ENCODE measurements around the gene TMPRSS5. TPM values are rescaled to one million over a fixed set of nuclear protein-coding genes. Genes with fewer than 3 reads are reported as not detected.

The TMPRSS5 gene
- total RNA-seq, 1 experiment from 2014 or later, result 0.42 TPM

DNA sequence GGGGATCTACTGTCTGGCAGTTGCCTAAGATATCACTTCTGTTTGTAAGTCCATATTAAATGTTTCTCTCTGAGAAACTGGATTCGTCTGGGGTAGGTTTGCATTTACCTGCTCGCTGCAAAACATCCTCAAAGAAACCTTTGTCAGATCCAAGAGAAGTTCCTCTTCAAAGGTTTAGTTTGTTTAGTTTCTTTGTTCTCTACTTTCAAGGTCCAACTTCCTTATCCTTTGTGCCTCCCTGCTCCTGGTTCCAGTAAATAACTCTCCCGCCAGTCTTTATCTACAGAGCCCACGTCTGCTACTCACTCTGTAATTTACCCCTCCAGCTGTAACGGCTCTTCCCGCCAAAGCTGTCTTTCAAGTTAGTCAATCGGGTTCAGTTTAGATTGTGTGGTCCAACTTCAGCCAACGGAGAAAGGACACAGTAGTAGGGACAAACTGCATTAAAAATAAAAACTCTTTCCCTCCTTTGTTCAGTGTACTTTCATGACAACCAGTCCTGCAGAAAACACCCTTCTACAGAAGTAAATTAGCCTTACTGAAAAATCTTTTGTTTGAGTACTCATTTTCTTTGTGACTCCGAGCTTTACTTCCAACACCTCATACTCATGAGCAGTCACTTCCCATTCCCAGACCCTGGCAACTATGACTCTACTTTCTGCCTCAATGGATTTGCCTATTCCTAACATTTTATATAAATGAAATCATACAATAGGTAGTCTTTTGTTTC is 41.0 kb downstream of the TMPRSS5 start:
- H3K4me1 ChIP-seq, result peaks cover 21% of the 10 kb centered on the region
- H3K27ac ChIP-seq, result peak overlapping the region; percentile 64
- DNase-seq, result peak in 1 of 2 experiments; percentile 14
- no peaks in the 10 kb centered on the region for H3K27me3 ChIP-seq
- no peaks in the 10 kb centered on the region; the same call in none of the 2 replicates for H3K9me3 ChIP-seq (replicated peaks)
- no peaks in the 10 kb centered on the region for H3K36me3 ChIP-seq
- H3K4me3 ChIP-seq, result peak overlapping the region; percentile 17

DNA sequence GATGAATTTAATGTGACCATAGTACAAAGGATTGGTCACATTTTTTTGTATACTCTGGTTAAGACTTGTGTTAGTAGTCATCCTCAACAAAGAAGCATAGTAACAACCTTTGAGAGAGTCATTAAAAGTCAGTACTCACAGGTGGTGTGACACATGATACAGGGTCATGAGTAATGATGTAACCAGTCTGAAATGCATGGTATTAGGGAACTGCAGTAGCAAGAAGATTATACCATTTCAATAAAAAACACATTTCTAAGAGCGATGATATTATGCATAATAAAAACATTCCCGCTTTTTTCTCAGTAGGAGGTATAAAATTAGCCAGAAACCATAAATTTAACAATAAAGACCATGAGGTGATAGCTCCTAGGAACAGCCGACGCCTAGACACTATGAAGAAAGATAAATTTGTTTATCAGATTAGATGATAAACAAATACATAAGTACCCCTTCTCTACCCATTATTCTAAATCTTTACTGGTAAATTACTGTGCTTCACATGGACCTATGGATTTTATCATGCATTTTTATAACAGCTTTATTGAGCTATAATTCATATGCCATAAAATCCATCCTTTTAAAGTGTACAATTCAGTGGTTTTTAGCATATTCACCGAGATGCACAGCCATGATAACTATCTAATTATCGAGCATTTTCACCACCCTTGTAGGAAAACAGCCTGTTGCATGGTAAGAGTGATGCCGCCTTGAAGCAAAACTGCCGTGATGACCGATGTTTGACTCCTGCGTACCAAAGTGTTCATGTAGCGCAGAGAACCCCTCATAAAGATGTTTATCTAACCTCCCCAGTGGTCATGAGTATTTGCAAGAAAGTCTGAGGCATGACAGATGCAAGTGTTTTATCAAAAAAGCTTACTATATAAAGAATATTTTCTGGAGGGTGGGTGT is 41.8 kb downstream of the TMPRSS5 start:
- peak; percentile 21 to 60 for DNase-seq
- H3K4me1 ChIP-seq, result peaks cover 21% of the 10 kb centered on the region
- H3K36me3 ChIP-seq, result no peaks in the 10 kb centered on the region

DNA sequence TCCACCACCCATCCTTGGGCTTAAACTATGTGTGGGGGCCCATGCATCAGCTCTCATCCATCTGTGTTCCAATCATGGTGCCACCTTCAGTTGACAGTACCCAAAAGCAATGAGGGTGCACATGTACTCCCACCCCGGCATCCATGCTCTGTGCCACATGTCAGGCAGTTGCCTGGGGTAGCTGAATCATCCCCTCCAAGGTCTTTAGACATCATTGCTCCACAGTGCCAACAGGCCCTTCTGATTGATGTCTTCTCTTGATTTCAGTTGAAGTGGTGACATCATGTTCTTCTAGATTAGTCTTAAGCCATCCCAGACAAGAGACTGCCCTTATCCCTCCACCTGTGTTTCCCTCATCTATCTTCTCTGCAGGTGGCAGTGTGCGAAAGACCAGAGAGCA is 42.5 kb downstream of the TMPRSS5 start:
- Histone ChIP-seq H3K27me3 (no peaks in the 10 kb centered on the region), H3K9me3 (replicated peaks) (no peaks in the 10 kb centered on the region; the same call in none of the 2 replicates), H3K4me3 (no peak overlapping the region), H3K36me3 (no peaks in the 10 kb centered on the region), H3K27ac (peak overlapping the region; percentile 64), H3K4me1 (peaks cover 21% of the 10 kb centered on the region)
- DNase-seq, result no peak

More for the DNA sequence above, 41.8 kb downstream of the TMPRSS5 start:
- Histone ChIP-seq H3K9me3 (replicated peaks) (no peaks in the 10 kb centered on the region; the same call in none of the 2 replicates), H3K27me3 (no peaks in the 10 kb centered on the region), H3K27ac (peak overlapping the region; percentile 64), H3K4me3 (peak overlapping the region; percentile 17)

DNA sequence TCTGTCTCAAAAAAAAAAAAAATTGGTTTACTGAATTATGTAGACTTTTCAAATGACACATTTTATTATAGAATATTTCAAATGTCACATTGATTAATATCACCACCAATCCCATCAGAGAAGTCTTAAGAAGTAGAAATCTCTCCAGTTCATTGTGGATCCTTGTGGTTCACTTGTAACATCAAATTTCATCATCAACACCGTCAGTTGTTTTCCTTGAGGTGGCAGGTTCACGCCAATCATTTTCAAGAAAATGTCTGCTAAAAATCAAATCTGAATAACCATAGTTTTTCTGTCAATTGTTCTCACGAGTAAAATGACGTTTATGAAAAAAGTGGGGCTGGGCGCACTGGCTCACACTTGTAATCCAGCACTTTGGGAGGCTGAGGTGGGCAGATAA is 50.3 kb downstream of the TMPRSS5 start:
- H3K4me1 ChIP-seq, result no peaks in the 10 kb centered on the region
- H3K4me3 ChIP-seq, result no peak overlapping the region
- no peaks in the 10 kb centered on the region for H3K27me3 ChIP-seq
- no peaks in the 10 kb centered on the region for H3K36me3 ChIP-seq
- H3K27ac ChIP-seq, result no peak overlapping the region
- H3K9me3 ChIP-seq (replicated peaks), result no peaks in the 10 kb centered on the region
- no peak for DNase-seq

DNA sequence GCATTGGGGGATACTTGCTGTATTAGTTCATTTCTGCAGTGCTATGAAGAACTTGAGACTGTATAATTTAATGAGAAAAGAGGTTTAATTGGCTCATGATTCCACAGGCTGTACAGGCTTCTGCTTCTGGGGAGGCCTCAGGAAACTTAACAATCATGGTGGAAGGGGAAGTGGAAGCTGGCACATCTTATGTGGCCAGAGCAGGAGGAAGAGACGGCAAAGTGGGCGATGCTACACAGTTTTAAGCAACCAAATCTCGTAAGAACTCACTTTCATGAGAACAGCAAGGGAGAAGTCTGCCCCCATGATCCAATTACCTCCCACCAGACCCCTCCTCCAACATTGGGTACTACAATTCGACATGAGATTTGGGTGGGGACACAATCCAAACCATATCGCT is 55.1 kb downstream of the TMPRSS5 start:
- no peaks in the 10 kb centered on the region for H3K27me3 ChIP-seq
- H3K4me1 ChIP-seq, result no peaks in the 10 kb centered on the region
- no peak for DNase-seq
- no peak overlapping the region for H3K27ac ChIP-seq
- H3K4me3 ChIP-seq, result no peak overlapping the region
- H3K36me3 ChIP-seq, result no peaks in the 10 kb centered on the region
- no peaks in the 10 kb centered on the region for H3K9me3 ChIP-seq (replicated peaks)

DNA sequence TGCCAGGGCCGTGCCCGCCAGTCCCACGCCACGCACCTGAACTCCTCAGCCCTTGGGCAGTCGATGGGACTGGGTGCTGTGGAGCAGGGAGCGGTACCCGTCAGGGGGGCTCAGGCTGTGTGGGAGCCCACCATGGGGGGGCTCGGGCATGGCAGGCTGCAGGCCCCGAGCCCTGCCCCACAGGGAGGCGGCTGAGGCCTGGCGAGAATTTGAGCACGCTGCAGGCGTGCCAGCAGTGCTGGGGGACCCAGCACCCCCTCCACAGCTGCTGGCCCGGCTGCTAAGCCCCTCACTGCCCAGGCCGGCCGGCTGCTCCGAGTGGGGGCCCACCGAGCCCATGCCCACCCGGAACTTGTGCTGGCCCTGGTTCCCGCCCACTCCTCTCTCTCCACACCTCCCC is 56.8 kb downstream of the TMPRSS5 start:
- no peak overlapping the region for H3K27ac ChIP-seq
- H3K4me1 ChIP-seq, result no peaks in the 10 kb centered on the region
- H3K9me3 ChIP-seq (replicated peaks), result no peaks in the 10 kb centered on the region
- H3K4me3 ChIP-seq, result no peak overlapping the region
- H3K27me3 ChIP-seq, result no peaks in the 10 kb centered on the region
- no peaks in the 10 kb centered on the region for H3K36me3 ChIP-seq
- no peak for DNase-seq

DNA sequence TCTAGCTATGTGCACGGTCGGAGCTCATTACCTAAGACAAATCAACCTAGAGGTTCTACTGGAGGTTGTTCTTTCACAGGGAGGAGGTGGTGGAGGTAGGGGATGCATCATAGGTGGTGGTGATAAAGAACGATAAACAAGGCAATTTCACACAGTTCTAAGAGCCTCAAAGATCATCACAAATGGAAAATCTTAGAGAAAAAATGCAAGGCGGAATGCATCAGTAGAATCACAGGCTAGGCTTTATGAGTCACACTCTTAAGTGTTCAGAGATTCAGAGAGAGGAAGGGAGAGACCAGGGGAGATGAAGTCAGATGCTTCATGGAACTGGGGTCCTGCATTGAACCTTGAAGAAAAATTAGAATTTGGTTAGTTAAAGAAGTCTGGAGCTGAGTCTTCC is 58.3 kb downstream of the TMPRSS5 start:
- no peak overlapping the region for H3K4me3 ChIP-seq
- H3K36me3 ChIP-seq, result no peaks in the 10 kb centered on the region
- no peak for DNase-seq
- H3K4me1 ChIP-seq, result no peaks in the 10 kb centered on the region
- no peaks in the 10 kb centered on the region for H3K9me3 ChIP-seq (replicated peaks)
- no peak overlapping the region for H3K27ac ChIP-seq
- H3K27me3 ChIP-seq, result no peaks in the 10 kb centered on the region

DNA sequence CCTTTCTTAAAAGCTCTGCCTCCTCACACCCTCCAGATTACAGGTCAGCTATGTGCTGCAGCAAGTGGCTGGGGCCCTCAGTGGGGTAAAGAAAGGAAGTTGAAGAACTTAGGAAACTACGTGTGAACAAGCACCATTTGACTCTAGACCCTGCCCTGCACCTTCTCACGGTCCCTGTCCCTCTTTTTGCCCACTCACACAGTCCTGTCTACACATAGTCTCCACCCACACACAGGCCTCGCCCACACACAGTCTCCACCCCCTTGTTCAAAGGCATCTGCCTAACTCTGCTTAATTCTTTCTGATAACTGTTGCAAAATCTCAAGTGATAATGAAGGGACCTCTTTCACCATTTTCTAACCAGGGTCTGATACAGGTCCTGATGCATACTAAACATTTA is 59.0 kb downstream of the TMPRSS5 start:
- H3K36me3 ChIP-seq, result no peaks in the 10 kb centered on the region
- no peak for DNase-seq
- no peaks in the 10 kb centered on the region for H3K4me1 ChIP-seq
- H3K4me3 ChIP-seq, result no peak overlapping the region
- no peaks in the 10 kb centered on the region for H3K27me3 ChIP-seq
- H3K27ac ChIP-seq, result no peak overlapping the region
- no peaks in the 10 kb centered on the region for H3K9me3 ChIP-seq (replicated peaks)

DNA sequence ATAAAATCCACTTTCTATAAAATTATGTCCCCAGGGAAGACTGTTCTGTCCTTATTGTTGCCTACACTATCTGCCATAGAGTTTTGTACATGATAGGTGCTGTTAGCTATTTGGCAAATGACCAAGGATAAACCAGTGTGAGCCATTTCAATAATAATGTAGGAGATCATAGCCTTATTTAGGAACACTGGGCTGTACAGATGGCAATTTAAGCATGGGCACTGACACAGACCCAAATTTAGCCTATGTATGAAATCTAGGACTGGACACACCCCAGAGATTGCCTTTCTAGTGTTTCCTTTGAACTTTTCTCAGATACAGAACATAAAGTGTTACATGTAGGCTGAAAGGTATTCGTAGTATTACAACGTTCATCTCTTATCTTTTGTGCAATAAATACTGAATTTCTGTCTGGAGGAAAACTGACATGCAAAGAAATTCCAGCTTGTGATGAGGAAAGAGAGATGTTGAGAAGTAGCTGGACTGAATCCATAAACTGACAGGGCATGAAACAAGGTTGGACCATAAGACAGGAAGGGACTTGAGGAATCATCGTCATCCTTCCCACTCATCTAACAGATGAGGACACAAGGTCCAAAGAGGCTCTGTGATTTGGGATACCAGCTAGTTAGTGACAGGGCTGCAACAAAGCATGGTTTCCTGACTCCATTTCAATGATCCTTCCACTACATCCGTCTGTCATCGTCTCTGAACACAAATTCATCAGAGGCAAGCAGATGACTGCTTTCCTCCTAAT is 60.3 kb downstream of the TMPRSS5 start:
- Histone ChIP-seq H3K27me3 (no peaks in the 10 kb centered on the region), H3K36me3 (no peaks in the 10 kb centered on the region), H3K4me1 (no peaks in the 10 kb centered on the region), H3K9me3 (replicated peaks) (no peaks in the 10 kb centered on the region), H3K27ac (no peak overlapping the region), H3K4me3 (no peak overlapping the region)
- DNase-seq, result no peak

DNA sequence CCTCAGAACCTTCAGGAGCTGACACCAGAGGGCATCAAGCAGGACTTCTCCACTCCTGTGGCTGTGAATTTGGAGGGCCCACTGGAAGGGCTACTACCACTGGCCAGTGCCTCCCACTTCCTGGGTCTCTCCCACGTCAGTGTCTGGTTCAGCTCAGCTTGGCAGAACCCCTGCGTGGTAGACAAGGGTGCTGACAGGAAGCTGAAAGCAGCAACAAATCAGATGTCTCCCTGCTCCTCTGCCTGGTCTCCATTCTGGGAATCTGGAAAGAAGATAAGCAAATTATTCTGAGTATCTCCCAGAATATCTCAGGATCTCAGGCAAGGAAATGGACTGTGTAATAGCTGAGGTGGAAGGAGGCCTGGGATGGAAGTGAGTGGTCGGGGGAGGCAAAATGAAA is 61.5 kb downstream of the TMPRSS5 start:
- no peaks in the 10 kb centered on the region for H3K36me3 ChIP-seq
- H3K27ac ChIP-seq, result no peak overlapping the region
- H3K4me1 ChIP-seq, result no peaks in the 10 kb centered on the region
- H3K27me3 ChIP-seq, result no peaks in the 10 kb centered on the region
- no peaks in the 10 kb centered on the region for H3K9me3 ChIP-seq (replicated peaks)
- H3K4me3 ChIP-seq, result no peak overlapping the region
- DNase-seq, result no peak

DNA sequence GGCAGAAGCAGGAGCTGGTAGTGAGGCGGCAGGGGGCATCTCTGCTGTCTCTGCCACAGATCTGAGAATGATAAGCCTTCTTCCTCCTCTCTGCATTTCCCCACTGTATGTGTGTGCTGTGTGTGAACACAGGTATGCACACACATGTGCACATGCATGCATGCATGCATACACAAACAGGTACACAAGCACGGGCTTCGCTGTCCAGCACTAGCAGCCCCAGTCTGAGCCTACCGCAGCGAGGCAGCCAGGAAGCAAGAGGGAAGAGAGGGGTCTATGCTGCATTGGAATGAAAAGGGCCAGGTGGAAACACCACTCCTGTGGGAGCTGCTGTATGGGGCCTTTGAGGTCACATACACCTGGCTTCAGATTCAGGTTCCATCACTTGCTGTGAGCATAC is 62.4 kb downstream of the TMPRSS5 start:
- Histone ChIP-seq H3K4me3 (no peak overlapping the region), H3K36me3 (no peaks in the 10 kb centered on the region), H3K9me3 (replicated peaks) (no peaks in the 10 kb centered on the region), H3K27ac (no peak overlapping the region), H3K4me1 (no peaks in the 10 kb centered on the region), H3K27me3 (no peaks in the 10 kb centered on the region)
- no peak for DNase-seq

DNA sequence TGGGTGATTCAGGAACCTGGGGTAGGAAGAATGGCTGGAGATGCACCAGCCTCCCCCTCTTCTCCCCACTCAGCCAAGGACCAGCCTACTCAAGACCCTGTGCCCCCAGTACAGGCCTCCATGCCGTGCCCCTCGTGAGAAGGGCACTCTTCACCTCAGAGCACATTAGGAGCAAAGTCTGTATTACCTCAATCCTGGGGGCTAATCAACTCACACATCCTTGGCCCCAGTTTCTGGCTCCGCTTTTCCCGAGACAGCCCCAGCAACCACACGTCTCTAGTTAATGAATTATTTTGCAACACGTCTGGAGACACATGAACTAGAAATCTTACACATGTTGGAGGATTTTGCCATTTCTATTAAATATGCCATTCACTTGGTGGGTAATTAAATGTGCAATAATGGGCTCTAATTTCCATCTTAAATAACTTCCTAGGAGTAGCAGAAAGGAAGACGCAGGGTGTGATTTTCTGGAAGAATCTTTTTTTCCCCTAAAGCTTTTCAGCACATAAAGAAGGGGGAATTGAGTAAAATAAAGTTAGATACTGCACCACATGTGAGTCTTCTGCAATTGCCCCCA is 63.0 kb downstream of the TMPRSS5 start:
- Histone ChIP-seq H3K27ac (no peak overlapping the region), H3K27me3 (no peaks in the 10 kb centered on the region), H3K4me1 (no peaks in the 10 kb centered on the region), H3K36me3 (no peaks in the 10 kb centered on the region), H3K4me3 (no peak overlapping the region), H3K9me3 (replicated peaks) (no peaks in the 10 kb centered on the region)
- no peak for DNase-seq

DNA sequence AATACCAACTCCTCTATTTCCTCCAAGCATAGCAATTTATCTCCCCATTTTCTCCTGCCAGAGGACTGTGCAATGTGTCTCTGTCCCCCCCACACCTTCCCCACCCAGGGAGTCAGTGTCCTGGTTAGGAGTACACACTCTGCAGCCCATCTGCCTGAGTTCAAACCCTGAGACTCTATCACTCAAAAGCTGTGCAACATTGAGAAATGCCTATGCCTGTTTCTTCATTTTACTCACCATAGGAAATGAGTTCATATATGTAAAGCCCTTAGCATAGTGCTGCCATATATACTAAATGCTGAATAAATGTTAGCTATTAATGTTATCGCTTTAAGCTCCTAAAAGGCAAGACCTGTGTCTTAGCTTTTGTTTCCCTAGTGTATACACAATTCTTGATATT is 64.0 kb downstream of the TMPRSS5 start:
- Histone ChIP-seq H3K4me3 (no peak overlapping the region), H3K27ac (no peak overlapping the region), H3K9me3 (replicated peaks) (no peaks in the 10 kb centered on the region), H3K4me1 (no peaks in the 10 kb centered on the region), H3K36me3 (no peaks in the 10 kb centered on the region), H3K27me3 (no peaks in the 10 kb centered on the region)
- DNase-seq, result no peak

DNA sequence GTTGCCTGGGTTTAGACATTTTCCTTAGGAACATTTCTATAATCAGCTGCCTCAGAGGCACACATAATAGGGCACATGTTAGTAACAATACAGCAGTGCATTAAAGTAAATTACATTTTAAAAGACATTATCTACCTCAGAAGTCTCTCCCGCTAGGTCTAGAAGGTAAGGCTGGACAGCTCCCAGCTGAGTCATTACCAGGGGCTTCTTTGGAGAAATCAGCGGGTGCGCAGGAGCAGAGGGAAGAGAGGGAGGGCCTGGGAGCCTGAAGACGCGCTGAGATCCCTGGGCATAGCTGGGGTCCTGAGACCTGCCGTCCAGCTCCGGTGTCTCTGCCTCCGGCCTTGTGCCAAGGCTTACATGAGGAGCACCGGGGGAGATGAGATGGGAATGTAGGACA is 67.7 kb downstream of the TMPRSS5 start:
- Histone ChIP-seq H3K4me1 (no peaks in the 10 kb centered on the region), H3K4me3 (no peak overlapping the region), H3K36me3 (no peaks in the 10 kb centered on the region), H3K27me3 (no peaks in the 10 kb centered on the region), H3K27ac (no peak overlapping the region), H3K9me3 (replicated peaks) (no peaks in the 10 kb centered on the region)
- no peak for DNase-seq
